NCI-H526 treated with DMSO at 0.1 percent for 48 hours (cell line): ENCODE measurements around the gene ABCB4.
A peak's percentile ranks its signal among the peaks of the same experiment; 100 is the strongest.

Source experiments
- DNase-seq: peaks from one replicate; lab custom pipeline; 2025; lab: John Stamatoyannopoulos, UW

ABCB4 gene

GRCh38 chr7:87475359-87476178, at the start of gene ABCB4:
Gene ABCB4, minus strand, starts transcription at chr7:87475680. Its CDS starts 215 bp downstream, at chr7:87475465.
- no peak for DNase-seq

- DNase-seq, result no peak
Observed at GRCh38 chr7:87518735-87519134, 43.3 kb upstream of the ABCB4 start.

DNA sequence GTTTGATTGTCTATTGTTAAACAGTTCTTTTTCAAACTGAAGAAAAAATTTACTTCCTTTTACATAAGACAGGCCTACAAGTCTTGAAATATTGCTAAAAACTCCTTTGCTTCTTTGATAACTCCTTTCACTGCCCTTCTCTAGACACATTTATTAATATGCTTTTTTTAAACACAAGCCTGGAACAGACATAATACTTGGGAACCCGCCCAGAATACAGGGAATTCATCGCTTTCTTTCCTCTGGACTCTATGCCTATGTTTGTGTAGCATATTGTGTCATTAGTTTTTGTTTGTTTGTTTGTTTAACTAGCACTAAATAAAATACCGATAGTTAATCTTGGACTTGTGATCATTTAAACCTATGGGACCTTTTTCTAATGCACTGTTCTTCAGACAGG, 42.4 kb upstream of the ABCB4 start:
- DNase-seq, result no peak

DNA sequence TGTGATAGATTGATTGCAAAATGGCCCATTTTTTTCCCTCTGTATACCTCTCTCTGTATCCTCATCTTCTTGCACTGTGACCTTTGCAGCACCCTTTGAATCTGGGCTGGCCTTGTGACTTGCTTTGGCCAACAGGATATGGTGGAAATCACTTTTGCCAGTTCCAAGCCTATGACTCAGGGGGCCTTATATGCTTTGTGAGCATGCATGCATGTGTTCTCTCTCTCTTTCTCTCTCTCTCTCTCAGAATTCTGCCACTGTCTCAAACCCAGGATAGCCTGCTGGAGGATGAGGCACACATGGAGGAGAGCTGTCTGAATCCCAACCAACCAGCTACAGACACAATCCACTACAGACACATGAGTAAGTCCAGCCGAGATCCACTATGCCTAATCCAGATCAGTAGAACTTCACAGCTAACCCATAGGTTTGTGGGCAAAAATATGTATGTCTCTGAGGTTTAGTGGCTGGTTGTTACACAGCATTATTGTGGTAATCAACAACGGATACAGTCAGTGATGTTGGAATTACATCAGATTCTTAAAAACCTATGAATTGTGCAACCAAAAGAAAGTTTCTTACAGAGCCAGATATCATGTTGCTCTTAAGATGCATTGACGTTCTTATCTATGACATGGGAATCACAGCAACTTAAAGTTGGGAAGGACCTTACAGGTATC, 41.8 kb upstream of the ABCB4 start:
- DNase-seq, result no peak

DNA sequence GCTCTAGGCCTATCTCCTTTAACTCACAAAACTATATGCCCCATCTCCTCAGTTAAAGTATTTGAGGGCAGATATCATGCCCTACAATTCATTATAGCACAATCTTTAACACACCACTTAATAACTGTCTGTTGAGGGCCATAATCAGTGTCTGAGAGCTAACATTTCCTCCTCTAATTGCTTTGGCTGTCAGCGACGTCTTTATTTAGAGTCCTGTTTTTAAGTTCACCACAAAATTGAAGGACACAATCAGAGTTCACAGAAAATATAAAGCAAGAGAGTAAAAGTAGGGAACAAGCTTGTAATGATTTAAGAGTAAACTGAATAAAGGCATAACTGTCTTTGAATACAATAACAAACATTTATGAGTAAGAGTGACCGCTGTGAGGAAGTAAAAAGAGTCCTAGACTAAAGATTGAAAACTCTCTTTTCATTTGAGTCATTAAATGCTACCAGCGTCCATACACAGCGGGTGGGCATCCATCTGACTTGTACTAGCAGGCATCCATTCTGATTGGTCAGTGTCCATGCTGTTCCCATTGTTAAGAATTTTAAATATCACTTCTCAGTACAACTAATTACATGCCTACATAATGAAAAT, 38.4 kb upstream of the ABCB4 start:
- no peak for DNase-seq

- no peak for DNase-seq
Observed at GRCh38 chr7:87512906-87513305, 37.4 kb upstream of the ABCB4 start.

GRCh38 chr7:87511510-87511909, 36.0 kb upstream of the ABCB4 start:
- no peak for DNase-seq

GRCh38 chr7:87510411-87510875, 35.0 kb upstream of the ABCB4 start:
- DNase-seq, result peak; percentile 38

DNA sequence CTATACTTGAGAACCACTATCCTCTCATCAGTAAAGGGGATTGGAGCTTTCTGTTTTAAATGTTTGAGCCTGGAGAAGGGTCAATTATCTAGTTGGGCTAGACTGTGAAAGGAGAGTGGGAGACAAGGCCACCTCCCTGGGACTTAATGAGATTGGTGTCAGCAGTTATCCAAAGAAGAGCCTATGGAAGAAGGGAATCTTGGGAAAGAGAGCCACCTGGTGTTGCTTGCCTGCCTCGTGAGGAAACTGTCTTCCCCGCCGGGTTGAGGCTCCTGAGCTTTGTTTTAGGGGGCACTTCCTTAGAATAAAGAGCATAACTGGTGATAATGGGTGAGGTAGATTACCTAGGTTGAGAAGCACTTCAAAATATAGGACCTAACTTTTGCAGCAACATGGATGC, 32.0 kb upstream of the ABCB4 start:
- no peak for DNase-seq

GRCh38 chr7:87506246-87507180, 31.0 kb upstream of the ABCB4 start:
- DNase-seq, result peak; percentile 29

- no peak for DNase-seq
Observed at GRCh38 chr7:87505557-87506245, 30.2 kb upstream of the ABCB4 start.

GRCh38 chr7:87505122-87505521, 29.6 kb upstream of the ABCB4 start:
- DNase-seq, result no peak

- no peak for DNase-seq
Observed at GRCh38 chr7:87499494-87499893, 24.0 kb upstream of the ABCB4 start.

DNA sequence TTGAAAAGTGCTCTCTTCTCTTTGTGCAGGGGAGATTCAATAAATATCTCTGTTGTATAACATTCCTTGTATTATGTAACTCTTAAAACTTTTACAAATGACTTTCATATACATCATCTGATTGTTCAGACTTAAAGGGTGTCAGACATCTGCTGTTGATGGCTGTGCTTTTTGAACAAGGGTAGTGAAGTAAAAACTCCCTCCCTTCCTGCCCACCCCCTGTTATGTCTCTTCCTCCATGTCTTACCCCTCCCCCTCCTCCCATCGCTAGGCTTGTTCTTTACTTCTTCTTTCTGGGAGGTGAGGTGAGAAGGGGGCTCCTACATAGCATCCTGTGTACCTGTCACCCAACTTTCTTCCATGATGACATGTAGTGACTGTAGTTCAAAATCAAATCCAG, 23.4 kb upstream of the ABCB4 start:
- DNase-seq, result no peak

DNA sequence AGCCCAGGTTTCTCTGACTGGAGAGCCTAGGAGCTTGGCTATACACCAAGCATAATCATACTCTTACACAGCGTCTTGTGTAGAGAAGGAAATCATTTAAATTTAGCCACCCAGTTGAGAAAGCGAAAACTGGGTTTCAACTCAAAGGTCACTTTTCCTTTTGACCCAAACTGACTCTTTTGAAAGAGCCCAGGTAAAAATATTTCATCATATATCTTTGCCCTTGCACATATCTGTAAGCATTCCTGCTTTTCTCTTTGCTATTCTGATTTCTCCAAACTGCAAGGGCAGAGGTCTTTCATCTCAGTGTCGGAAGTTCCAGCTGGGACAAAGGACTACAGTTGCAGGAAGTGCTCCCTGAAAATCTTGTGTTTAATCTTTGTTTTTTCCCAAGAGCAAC, 22.0 kb upstream of the ABCB4 start:
- no peak for DNase-seq

DNA sequence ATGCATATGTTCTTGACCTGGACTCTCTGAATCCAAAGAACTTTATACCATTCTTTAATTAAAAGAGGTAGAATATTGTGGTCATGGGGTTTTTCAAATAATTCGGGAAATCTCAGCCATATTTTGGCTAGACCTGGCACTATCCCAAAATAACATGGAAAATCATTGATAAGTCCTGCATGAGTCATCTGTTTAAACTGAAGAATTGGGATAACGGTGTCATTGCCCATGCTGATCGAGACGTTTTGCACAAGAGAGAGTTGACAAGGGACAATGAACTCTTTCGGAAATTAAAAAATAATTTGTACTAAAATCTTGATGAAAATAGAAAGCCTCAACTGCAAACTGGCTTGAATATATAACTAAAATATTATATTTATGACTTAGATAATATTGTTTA, 19.9 kb upstream of the ABCB4 start:
- no peak for DNase-seq

GRCh38 chr7:87494454-87494853, 19.0 kb upstream of the ABCB4 start:
- DNase-seq, result no peak

DNA sequence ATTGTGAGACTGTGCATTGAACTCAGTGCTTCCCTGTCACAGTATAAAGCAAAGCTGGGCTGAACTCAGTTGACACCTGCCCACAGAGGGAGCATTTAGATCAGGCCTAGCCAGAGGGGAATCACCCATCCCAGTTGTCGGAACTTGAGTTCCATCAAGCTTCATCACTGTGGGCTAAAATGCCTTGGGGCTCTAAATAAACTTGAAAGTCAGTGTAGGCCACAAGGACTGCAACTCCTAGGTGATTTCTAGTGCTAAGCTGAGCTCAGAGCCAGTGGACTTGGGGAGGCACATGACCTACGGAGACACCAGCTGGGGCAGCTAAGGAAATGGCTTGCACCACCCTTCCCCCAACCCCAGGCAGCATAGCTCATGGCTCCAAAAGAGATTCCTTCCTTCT, 7.7 kb upstream of the ABCB4 start:
- DNase-seq, result no peak

GRCh38 chr7:87482115-87482514, 6.6 kb upstream of the ABCB4 start:
- no peak for DNase-seq

GRCh38 chr7:87480386-87480785, 4.9 kb upstream of the ABCB4 start:
- DNase-seq, result no peak

DNA sequence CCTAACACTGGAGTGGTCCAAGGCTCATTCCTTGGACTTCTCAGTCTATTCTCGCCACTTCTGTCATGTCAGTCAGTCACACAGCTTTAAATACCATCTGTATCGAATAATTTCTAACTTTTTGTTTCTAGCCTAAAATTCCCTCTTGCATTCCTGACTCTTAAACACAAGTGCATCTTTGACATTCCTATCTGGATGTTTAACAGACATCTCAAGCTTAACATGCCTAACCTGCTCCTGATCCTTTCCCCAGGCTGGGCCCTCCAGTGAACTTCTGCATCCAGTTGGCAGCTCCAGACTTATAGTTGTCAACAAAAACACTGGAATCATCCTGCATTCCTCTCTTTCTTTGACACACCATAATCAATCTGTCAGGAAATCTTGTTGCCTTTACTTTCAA, 4.5 kb upstream of the ABCB4 start:
- DNase-seq, result no peak
